Upper lobe of left lung (tissue), 4 donors: Measurements from ENCODE around the gene SPRED2.

Experiments
- EP300 ChIP-seq, 4 donors: sonication (generic); formaldehyde crosslinking; IDR thresholded peaks; one replicate each; pipeline ENCODE4 v1.5.1; 2017; ENCODE audit warnings: antibody characterized with exemption in 4 of 4, control low read depth in 2 of 4
- POLR2A ChIP-seq, 4 donors: fragments of 450-650 bp; IDR thresholded peaks; one replicate each; pipeline ENCODE4 v1.5.1; 2016 to 2017; ENCODE audit warnings: antibody characterized with exemption in 4 of 4, mild to moderate bottlenecking in 2 of 4
- POLR2AphosphoS5 ChIP-seq, 2 donors: sonication (generic); formaldehyde crosslinking; IDR thresholded peaks; one replicate each; pipeline ENCODE4 v1.5.1; 2017; ENCODE audit warnings: antibody characterized with exemption in 2 of 2
- TF ChIP-seq, protein P1 (sequence below), 6 experiments: fragments of 450-650 bp in 4 of 6; fragments of 200-600 bp in 2 of 6; sonication (generic) in 2 of 6; IDR thresholded peaks; one replicate each; pipeline ENCODE4 v1.5.1; 2016 to 2019; ENCODE audit warnings: antibody characterized with exemption in 6 of 6

DNA sequence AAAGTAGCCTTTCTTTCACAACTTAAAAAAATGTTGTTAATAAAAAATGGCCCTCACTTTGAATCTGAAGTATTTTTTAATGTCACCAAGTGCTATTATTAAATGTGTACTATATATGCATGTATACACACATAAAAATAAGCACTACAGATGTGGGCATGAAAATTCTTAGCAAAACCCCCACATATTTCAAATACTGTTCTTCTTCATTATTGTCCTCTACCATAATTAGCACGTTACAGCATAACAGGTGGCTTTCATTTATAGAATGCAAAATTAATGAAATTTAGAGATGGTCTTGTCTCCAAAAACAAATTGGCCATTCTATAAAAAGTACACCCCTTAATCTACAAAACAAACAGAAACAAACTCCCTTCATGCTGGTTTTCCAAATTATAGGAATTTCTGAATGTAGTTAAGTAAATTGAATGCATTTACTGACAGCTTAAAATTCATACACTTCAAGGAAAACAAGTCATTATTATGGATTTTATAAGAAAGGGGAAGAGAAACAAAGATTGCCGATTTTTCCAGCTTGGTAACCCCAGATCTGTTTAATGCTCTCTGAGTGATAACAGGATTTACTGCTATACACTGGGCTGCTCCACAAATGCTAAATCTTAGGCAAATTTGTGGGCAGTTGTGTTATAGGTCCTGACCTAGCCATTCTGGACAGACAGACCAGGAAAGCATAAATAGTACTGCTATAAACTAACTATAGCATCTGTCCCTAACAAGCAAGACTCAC lies 67.2 kb downstream of the SPRED2 start:
- TF ChIP-seq, protein P1, sequence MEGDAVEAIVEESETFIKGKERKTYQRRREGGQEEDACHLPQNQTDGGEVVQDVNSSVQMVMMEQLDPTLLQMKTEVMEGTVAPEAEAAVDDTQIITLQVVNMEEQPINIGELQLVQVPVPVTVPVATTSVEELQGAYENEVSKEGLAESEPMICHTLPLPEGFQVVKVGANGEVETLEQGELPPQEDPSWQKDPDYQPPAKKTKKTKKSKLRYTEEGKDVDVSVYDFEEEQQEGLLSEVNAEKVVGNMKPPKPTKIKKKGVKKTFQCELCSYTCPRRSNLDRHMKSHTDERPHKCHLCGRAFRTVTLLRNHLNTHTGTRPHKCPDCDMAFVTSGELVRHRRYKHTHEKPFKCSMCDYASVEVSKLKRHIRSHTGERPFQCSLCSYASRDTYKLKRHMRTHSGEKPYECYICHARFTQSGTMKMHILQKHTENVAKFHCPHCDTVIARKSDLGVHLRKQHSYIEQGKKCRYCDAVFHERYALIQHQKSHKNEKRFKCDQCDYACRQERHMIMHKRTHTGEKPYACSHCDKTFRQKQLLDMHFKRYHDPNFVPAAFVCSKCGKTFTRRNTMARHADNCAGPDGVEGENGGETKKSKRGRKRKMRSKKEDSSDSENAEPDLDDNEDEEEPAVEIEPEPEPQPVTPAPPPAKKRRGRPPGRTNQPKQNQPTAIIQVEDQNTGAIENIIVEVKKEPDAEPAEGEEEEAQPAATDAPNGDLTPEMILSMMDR (IDR thresholded peaks at IDR 0.05): no peak
- TF ChIP-seq POLR2AphosphoS5 (IDR thresholded peaks at IDR 0.05): no peak
- TF ChIP-seq EP300 (IDR thresholded peaks at IDR 0.05): no peak
- TF ChIP-seq POLR2A (IDR thresholded peaks at IDR 0.05): no peak
